Measurements from ENCODE around the gene TMEM150A. TPM values are rescaled to one million over a fixed set of nuclear protein-coding genes. Genes with fewer than 3 reads are reported as not detected.
"Not testable (repeated sequence)": the region's sequence is repeated elsewhere in the genome, so short reads cannot be mapped to it uniquely, and the experiment has no call there.

TMEM150A gene
- total and polyA plus RNA-seq, 2 of the 13 experiments (the other 11 are each of a cell fraction or from before 2014, with no cell fraction given): 30.1 to 70.4 TPM

- CTCF ChIA-PET (ENCODE audit: low intra/inter-chr PET ratio, low total read pairs); H4K20me1 ChIP-seq (ENCODE audit: insufficient read depth, low read length); intact Hi-C loops (cut with micrococcal nuclease; ENCODE audit: unreplicated experiment); H3K9me3 ChIP-seq (ENCODE audit: low read length); BruUV-seq (replicated peaks); DNase-seq (ENCODE audit: low spot score); FAIRE-seq; H3K27me3 ChIP-seq (ENCODE audit: control insufficient read depth in 1 of 2, insufficient read depth in 2 of 2, low read length in 2 of 2); ATAC-seq; in situ Hi-C loops (cut with HindIII; ENCODE audit: extremely low pct_ligation_motif_present, low pct_unique_long_range_greater_than_20kb); H2AFZ ChIP-seq (ENCODE audit: low read length); TF ChIP-seq SOX13 (CRISPR knock-in tag; conservative IDR thresholded peaks at IDR 0.05 in 1 of 2, IDR thresholded peaks at IDR 0.05 in 1 of 2): not testable (repeated sequence)
- Histone ChIP-seq H3K36me3 (replicated peaks in 1 of 2; ENCODE audit: control insufficient read depth in 1 of 2, insufficient read depth in 2 of 2, low read length in 2 of 2) (peaks cover 14 to 34% of the 10 kb centered on the region in 2 experiments), H3K79me2 (ENCODE audit: insufficient read depth, low read length) (peaks cover 36% of the 10 kb centered on the region), H3K4me2 (ENCODE audit: low read depth, low read length) (peak overlapping the region; percentile 86), H3K9ac (ENCODE audit: insufficient read depth, low read depth, low read length) (peak overlapping the region; percentile 30), H3K4me1 (ENCODE audit: insufficient read depth, low read length) (peaks cover 85% of the 10 kb centered on the region), H3K4me3 (replicated peaks in 1 of 3; ENCODE audit: insufficient read depth in 1 of 3, low read depth in 2 of 3, low read length in 3 of 3) (peak overlapping the region; percentile 29 to 98 (median 84); a peak in 5 of 6 replicates), H3K27ac (ENCODE audit: extremely low read length, insufficient read depth, low read length) (peak overlapping the region; percentile 1)
- TF ChIP-seq, protein P1, sequence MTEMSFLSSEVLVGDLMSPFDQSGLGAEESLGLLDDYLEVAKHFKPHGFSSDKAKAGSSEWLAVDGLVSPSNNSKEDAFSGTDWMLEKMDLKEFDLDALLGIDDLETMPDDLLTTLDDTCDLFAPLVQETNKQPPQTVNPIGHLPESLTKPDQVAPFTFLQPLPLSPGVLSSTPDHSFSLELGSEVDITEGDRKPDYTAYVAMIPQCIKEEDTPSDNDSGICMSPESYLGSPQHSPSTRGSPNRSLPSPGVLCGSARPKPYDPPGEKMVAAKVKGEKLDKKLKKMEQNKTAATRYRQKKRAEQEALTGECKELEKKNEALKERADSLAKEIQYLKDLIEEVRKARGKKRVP (CRISPR knock-in tag; IDR thresholded peaks at IDR 0.05): peak in 1 of 2 experiments; percentile 67; a peak in 1 of 4 replicates
- TF ChIP-seq CEBPG (CRISPR knock-in tag; IDR thresholded peaks at IDR 0.05) (peak; percentile 44), SOX13 (IDR thresholded peaks at IDR 0.05) (0 out of 2 replicates have a peak, but pooled peaks have one; percentile 2), GZF1 (CRISPR knock-in tag; IDR thresholded peaks at IDR 0.05) (0 out of 2 replicates have a peak, but pooled peaks have one; percentile 3), ETV6 (CRISPR knock-in tag; conservative IDR thresholded peaks at IDR 0.05) (0 out of 2 replicates have a peak, but pooled peaks have one; percentile 6)
- POLR2A ChIA-PET: interaction anchor here (1.9 to 25.9 kb wide), 7 partner anchors 1 to 184 kb away, joined by 7 to 795 read pairs (median 71); partner anchors contain the start of genes C2orf68, GGCX, MAT2A and RNF181
- WGBS (ENCODE audit: low lambda C conversion rate): 61% methylated on average over 3 of the region's 3 CpGs
Measured at GRCh38 chr2:85604133-85604444, 1.6 kb upstream of the TMEM150A start.
